ENCODE results near the gene HINT2.

- TF ChIP-seq POLR2A (IDR thresholded peaks at IDR 0.05) (no peak), CTCF (IDR thresholded peaks at IDR 0.05) (no peak)
Observed at GRCh38 chr9:35842795-35843194, 28.0 kb upstream of the HINT2 start.
